Limb (tissue), 2 donors: ENCODE results near the gene ACTL10.

Experiments used
- DNase-seq, 2 donors: peaks; one replicate each; pipeline ENCODE4 v3.0.0-alpha.2; 2016; ENCODE audit errors: extremely low spot score in 2 of 2

The ACTL10 gene

GRCh38 chr20:33676652-33677645 lies 10.2 kb downstream of the ACTL10 start:
- DNase-seq: peak in 1 of 2 donors; percentile 27

DNA sequence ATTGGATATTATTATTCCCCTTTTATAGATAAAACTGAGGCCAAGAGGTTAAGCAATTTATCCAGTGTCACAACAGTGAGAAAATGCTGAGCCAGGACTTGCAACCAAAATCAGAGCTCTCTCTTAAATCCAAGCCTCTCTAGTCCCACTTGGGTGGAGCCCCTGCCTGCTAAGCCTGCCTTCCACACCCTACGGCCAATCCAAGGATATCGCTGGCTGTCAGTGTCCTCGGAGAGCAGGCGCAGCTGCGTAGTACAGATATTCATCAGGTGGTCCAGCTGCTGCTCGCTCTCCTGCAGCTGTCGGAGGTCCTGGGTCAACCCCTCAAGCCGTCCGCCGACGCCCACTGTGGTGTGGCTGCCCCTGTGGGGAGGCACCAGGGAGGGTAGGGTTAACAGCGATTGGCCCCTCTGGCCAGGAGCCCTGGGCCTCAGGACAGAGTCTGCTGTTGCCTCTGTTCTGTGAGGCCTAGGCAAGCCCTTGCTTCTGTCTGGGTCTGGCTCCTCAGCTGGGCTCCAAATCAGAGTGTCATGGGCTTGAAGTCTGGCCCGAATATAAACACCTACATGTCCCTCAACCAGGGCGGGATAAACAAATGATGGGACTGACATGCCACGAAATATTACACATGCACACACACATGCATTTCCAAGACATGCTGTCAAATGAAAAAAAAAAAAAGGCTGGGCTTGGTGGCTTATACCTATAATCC lies 11.4 kb downstream of the ACTL10 start:
- DNase-seq: no peak

GRCh38 chr20:33679758-33680485 lies 13.2 kb downstream of the ACTL10 start:
- no peak for DNase-seq

GRCh38 chr20:33680686-33681085 lies 13.9 kb downstream of the ACTL10 start:
- DNase-seq: no peak

DNA sequence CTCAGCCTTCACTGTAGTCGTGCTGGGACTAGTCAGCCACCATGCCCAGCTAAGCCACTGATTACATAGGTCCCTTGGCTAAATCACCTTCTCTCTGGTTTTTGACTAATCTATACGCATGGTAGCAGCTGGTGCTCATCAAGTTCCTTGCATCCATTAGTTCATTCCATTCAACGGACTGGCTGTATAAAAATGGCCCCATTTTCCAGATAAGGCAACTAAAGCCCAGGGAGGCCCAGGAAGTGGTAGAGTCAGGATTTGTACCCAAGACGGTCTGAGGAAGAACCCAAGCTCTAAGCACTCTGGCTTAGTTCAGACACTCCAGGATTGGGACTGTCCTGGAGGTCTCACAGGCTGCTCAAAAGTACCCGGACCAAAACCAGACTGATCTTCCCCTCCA lies 14.5 kb downstream of the ACTL10 start:
- DNase-seq: no peak

GRCh38 chr20:33681728-33682353 lies 15.1 kb downstream of the ACTL10 start:
- no peak for DNase-seq

- peak in 1 of 2 donors; percentile 57 for DNase-seq
Observed at GRCh38 chr20:33684533-33685327, 18.0 kb downstream of the ACTL10 start.

- peak in 1 of 2 donors; percentile 61 for DNase-seq
Observed at GRCh38 chr20:33685328-33686099, 18.8 kb downstream of the ACTL10 start.

DNA sequence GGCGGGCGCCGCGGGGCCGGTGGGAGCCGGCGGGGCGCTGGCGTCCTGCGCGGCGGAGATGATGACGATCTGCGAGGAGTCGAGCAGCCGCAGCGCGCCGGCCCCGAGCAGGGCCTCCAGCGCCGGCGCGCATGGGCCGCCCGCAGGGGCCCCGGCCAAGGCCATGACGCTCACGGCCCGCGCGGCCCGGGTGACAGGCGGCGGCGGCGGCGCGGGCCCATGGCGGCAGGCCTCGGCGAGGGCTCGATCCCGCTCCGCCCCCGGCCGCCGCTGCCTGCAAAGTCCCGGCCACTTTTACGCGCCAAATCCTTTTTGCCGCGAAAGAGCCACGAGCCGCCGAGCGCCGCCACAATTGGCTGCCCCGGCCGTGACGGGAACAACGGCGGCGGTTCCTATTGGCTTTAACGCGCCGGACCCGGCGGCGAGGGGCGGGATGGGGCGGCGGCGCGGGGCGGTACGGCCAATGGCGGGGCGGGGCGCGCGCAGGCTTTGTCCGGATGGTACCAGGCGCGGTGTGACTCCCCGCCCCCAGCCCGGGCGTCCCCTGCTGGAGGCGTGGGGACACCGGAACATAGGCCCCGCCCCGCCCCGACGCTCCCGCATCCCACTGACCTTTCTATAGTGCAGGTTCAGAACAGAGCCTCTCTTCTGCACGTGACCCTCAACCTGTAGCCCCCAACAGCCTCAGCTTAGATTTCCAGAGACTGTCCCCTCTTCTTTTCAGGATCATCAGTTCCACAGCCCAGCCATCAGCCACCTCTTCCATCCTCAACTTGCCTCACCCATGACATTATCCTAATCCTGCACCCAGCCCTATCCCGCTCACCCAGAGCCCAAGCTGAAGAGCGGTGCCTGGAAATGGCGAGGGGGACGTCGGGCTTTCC lies 19.6 kb downstream of the ACTL10 start, which contains the start of gene E2F1:
TSS of gene E2F1 (minus strand) at position 286 of the 884 bp plus-strand sequence. CDS start at position 165, 121 bp downstream.
- peak; percentile 93 to 97 for DNase-seq

- DNase-seq: no peak
Observed at GRCh38 chr20:33686984-33687366, 20.2 kb downstream of the ACTL10 start.

DNA sequence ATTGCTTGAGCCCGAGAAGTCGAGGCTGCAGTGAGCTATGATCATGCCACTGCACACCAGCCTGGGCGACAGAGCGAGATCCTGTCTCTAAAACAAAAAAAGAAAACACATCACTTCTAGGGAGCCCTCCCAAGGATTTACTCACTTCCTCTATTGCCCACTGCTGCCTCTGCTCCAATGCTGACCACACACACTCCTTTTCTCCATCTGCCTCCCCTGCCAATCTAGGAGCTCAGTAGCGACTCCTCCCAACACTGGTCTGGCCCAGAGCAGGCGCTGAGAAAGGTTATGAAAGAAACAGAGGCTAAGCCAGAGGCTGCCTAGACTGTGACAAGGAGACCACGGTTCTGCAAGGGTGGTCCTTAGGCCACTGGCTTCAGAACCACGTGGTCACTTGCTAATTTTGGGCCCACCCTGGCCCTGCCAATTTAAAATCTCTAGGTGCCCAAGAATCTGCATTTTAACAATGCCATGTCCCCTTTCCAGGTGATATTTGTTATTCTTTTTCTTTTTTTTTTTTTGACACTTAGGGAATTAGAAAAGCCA lies 20.7 kb downstream of the ACTL10 start:
- DNase-seq: no peak

GRCh38 chr20:33687993-33688937 lies 21.5 kb downstream of the ACTL10 start:
- DNase-seq: no peak

- no peak for DNase-seq
Observed at GRCh38 chr20:33688938-33689424, 22.2 kb downstream of the ACTL10 start.

GRCh38 chr20:33689493-33689892 lies 22.8 kb downstream of the ACTL10 start:
- no peak for DNase-seq

DNA sequence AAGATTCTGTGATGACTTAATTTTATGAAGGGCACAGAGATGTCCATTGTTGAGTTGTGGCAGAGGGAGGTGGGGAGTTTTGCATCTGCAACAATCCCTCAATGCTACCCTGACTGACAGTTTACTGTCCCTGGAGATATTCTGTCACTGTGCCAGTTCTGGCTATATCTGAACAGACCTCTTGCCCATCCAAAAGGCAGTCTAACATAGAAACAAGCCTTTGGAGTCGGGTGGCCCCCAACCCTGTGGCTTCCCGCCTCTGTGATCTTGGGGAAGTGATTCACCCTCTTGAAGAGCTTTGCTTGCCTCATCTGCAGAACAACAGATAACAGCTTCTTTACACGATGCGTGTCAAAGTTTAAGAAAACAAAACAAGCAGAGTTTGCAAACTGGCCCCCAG lies 23.2 kb downstream of the ACTL10 start:
- DNase-seq: no peak

DNA sequence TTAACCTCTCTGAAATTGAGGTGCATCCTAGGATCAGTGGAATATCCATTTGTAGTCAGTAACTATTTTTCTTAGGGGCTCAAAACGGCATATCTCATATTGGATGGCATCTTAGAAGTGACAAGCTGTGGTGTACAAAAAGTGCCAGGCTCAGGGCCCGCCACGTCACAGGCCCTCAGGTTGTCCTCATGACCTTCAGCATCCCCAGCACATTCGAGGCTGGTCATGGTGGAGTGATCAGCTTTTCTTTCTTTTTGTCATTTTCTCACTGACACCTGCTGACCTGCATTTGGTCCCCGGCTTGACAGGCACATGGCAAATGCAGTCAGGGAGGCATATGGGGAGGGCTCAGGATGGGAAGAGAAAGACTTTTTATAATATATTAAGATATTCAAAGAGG lies 26.5 kb downstream of the ACTL10 start:
- DNase-seq: no peak
